Neural cell (in vitro differentiated cells): ENCODE measurements around the gene ZNF112. TPM values are rescaled to one million over a fixed set of nuclear protein-coding genes. Genes with fewer than 3 reads are reported as not detected.
A peak's percentile ranks its signal among the peaks of the same experiment; 100 is the strongest.

Source experiments
- H2AFZ ChIP-seq: fragments of 200-600, 300-800 bp; sonication (generic), shearing (Covaris generic); 2 replicates; pipeline ENCODE4 v1.6.0; 2014; ENCODE audit warnings: low read depth, mild to moderate bottlenecking, antibody characterized with exemption, low read length, moderate library complexity
- H3F3A ChIP-seq: fragments of 200-600 bp; shearing (Covaris generic); 2 replicates; pipeline ENCODE4 v1.6.1; 2016; ENCODE audit warnings: mild to moderate bottlenecking, moderate library complexity, mixed read lengths, antibody characterized with exemption, low read length; ENCODE audit not compliant: insufficient read depth, poor library complexity, severe bottlenecking
- H3K27ac ChIP-seq: fragments of 200-600, 300-800 bp; sonication (generic), shearing (Covaris generic); 2 replicates; pipeline ENCODE4 v1.5.1; 2014; ENCODE audit warnings: mild to moderate bottlenecking, low read length, moderate library complexity
- H3K27me3 ChIP-seq: fragments of 300-800, 200-600 bp; sonication (generic), shearing (Covaris generic); 2 replicates; pipeline ENCODE4 v1.6.0; 2014; ENCODE audit warnings: mild to moderate bottlenecking, low read depth, low read length, moderate library complexity; ENCODE audit not compliant: insufficient read depth
- H3K36me3 ChIP-seq: fragments of 300-800, 200-600 bp; sonication (generic), shearing (Covaris generic); 2 replicates; pipeline ENCODE4 v1.5.1; 2014; ENCODE audit warnings: mild to moderate bottlenecking, antibody characterized with exemption, low read length, moderate library complexity; ENCODE audit not compliant: insufficient read depth
- H3K4me2 ChIP-seq: fragments of 300-800, 200-600 bp; sonication (generic), shearing (Covaris generic); 2 replicates; pipeline ENCODE4 v1.6.0; 2014; ENCODE audit warnings: mild to moderate bottlenecking, low read length
- H3K4me3 ChIP-seq: fragments of 300-800, 200-600 bp; sonication (generic), shearing (Covaris generic); 2 replicates; pipeline ENCODE4 v1.5.1; 2014; ENCODE audit warnings: mild to moderate bottlenecking, low read length, moderate library complexity
- H3K79me2 ChIP-seq: fragments of 200-600 bp; shearing (Covaris generic); replicated peaks from 2 replicates; pipeline ENCODE4 v1.6.0; 2014; ENCODE audit warnings: mild to moderate bottlenecking, low read length, moderate library complexity; ENCODE audit not compliant: insufficient read depth
- H3K9ac ChIP-seq: fragments of 300-800, 200-600 bp; sonication (generic), shearing (Covaris generic); 2 replicates; pipeline ENCODE4 v1.6.1; 2016; ENCODE audit warnings: mild to moderate bottlenecking, low read length, mixed read lengths
- H3K9me2 ChIP-seq: fragments of 200-600 bp; shearing (Covaris generic); 2 replicates; pipeline ENCODE4 v1.6.1; 2016; ENCODE audit warnings: mild to moderate bottlenecking, low read length, mixed read lengths; ENCODE audit not compliant: insufficient read depth
- H3K9me3 ChIP-seq: fragments of 200-600, 300-800 bp; sonication (generic), shearing (Covaris generic); 2 replicates; pipeline ENCODE4 v1.6.1; 2016; ENCODE audit warnings: mild to moderate bottlenecking, mixed run types, low read length, moderate library complexity, mixed read lengths
- H4K20me1 ChIP-seq: fragments of 200-600 bp; shearing (Covaris generic); 2 replicates; pipeline ENCODE4 v1.6.1; 2016; ENCODE audit warnings: mild to moderate bottlenecking, mixed run types; ENCODE audit not compliant: insufficient read depth
- CTCF ChIP-seq: fragments of 450-650 bp; IDR thresholded peaks from 2 replicates; pipeline ENCODE4 v1.5.1; 2014; ENCODE audit warnings: antibody characterized with exemption, mild to moderate bottlenecking, moderate library complexity; ENCODE audit not compliant: poor library complexity, severe bottlenecking
- EP300 ChIP-seq: fragments of 450-650 bp; conservative IDR thresholded peaks from 2 replicates; pipeline ENCODE4 v1.6.1; 2014; ENCODE audit warnings: antibody characterized with exemption, mild to moderate bottlenecking, moderate library complexity; ENCODE audit not compliant: poor library complexity, severe bottlenecking
- EZH2 ChIP-seq: fragments of 200-600, 300-800 bp; shearing (Covaris generic), sonication (generic); IDR thresholded peaks from 2 replicates; pipeline ENCODE4 v1.6.1; 2014; ENCODE audit warnings: antibody characterized with exemption, low read length, borderline replicate concordance, mild to moderate bottlenecking; ENCODE audit not compliant: insufficient read depth, poor library complexity, severe bottlenecking
- MXI1 ChIP-seq: fragments of 450-650 bp; conservative IDR thresholded peaks from 2 replicates; pipeline ENCODE4 v1.6.1; 2014; ENCODE audit warnings: antibody characterized with exemption, mild to moderate bottlenecking; ENCODE audit not compliant: poor library complexity, severe bottlenecking
- POLR2AphosphoS5 ChIP-seq: IDR thresholded peaks from 2 replicates; pipeline ENCODE4 v1.6.1; 2012
- RAD21 ChIP-seq: fragments of 450-650 bp; conservative IDR thresholded peaks from 2 replicates; pipeline ENCODE4 v1.6.1; 2014; ENCODE audit warnings: antibody characterized with exemption, mild to moderate bottlenecking, moderate library complexity
- REST ChIP-seq: IDR thresholded peaks from 2 replicates; pipeline ENCODE4 v1.6.1; 2012; ENCODE audit warnings: borderline replicate concordance
- SMC3 ChIP-seq: fragments of 450-650 bp; conservative IDR thresholded peaks from 2 replicates; pipeline ENCODE4 v1.6.1; 2014; ENCODE audit warnings: antibody characterized with exemption, mild to moderate bottlenecking, moderate library complexity; ENCODE audit not compliant: poor library complexity
- TAF1 ChIP-seq: IDR thresholded peaks from 2 replicates; pipeline ENCODE4 v1.6.1; 2012; ENCODE audit warnings: low read depth
- polyA minus RNA-seq: library from RNA; depleted of rRNA, polyadenylated mRNA; stranded (reverse); fragments of >200 nt; gene quantifications from 2 replicates; pipeline ENCODE4 v1.2.3, GENCODE V29; 2014
- polyA plus RNA-seq: library from polyadenylated mRNA; depleted of rRNA; stranded (reverse); fragments of >200 nt; gene quantifications from 2 replicates; pipeline ENCODE4 v1.2.3, GENCODE V29; 2014

Gene ZNF112
- polyA plus RNA-seq (15.0 and 16.1 TPM in 2 replicates), polyA minus RNA-seq (47.7 and 48.3 TPM in 2 replicates)

GRCh38 chr19:44356383-44357111 lies at the start of gene ZNF112:
Gene ZNF112, minus strand, starts transcription at chr19:44356680. Its CDS starts 16,141 bp downstream, at chr19:44340539.
- TF ChIP-seq MXI1 (peak; percentile 56), POLR2AphosphoS5 (peak; percentile 88), EP300 (no peak), REST (peak; percentile 97), RAD21 (no peak), EZH2 (no peak), TAF1 (peak; percentile 85), CTCF (peak; percentile 16)
- Histone ChIP-seq H3K9me2 (no peaks in the 10 kb centered on the region), H3F3A (no peaks in the 10 kb centered on the region), H3K27ac (peak within 1 kb of the TSS; percentile 66), H3K4me3 (peak within 1 kb of the TSS; percentile 86), H3K9ac (peak within 1 kb of the TSS; percentile 83), H3K36me3 (no peaks in the 10 kb centered on the region), H3K4me2 (peak within 1 kb of the TSS; percentile 96), H4K20me1 (no peaks in the 10 kb centered on the region), H3K79me2 (peaks cover 37% of the 10 kb centered on the region), H3K9me3 (no peaks in the 10 kb centered on the region), H2AFZ (peak within 1 kb of the TSS; percentile 99), H3K27me3 (no peaks in the 10 kb centered on the region)

GRCh38 chr19:44401139-44402115 lies 44.9 kb upstream of the ZNF112 start, which contains the start of gene ZNF285:
Gene ZNF285, minus strand, starts transcription at chr19:44401608. Its CDS starts 4,395 bp downstream, at chr19:44397213.
- Histone ChIP-seq H4K20me1 (no peaks in the 10 kb centered on the region), H3K9me2 (no peaks in the 10 kb centered on the region), H3K27ac (peak within 1 kb of the TSS; percentile 14), H3K27me3 (no peaks in the 10 kb centered on the region), H3K4me3 (peak within 1 kb of the TSS; percentile 73), H2AFZ (peak within 1 kb of the TSS; percentile 94), H3K79me2 (no peaks in the 10 kb centered on the region), H3K9me3 (no peaks in the 10 kb centered on the region), H3K4me2 (peak within 1 kb of the TSS; percentile 73), H3K9ac (peak within 1 kb of the TSS; percentile 65), H3K36me3 (no peaks in the 10 kb centered on the region), H3F3A (no peaks in the 10 kb centered on the region)
- TF ChIP-seq EZH2 (no peak), RAD21 (peak; percentile 24), SMC3 (peak; percentile 41), TAF1 (no peak), CTCF (no peak), POLR2AphosphoS5 (peak; percentile 60), REST (no peak), EP300 (no peak), MXI1 (peak; percentile 82)
